PC-9 (cell line): ENCODE measurements around the gene SEC14L1.

Source experiments
- EZH2 ChIP-seq: fragments of 200-600 bp; sonication (generic); IDR thresholded peaks from 2 replicates; pipeline ENCODE4 v1.8.0; 2017; ENCODE audit warnings: antibody characterized with exemption, low read depth
- TF ChIP-seq, protein P1 (sequence below): fragments of 200-600 bp; sonication (generic); conservative IDR thresholded peaks from 2 replicates; pipeline ENCODE4 v1.6.1; 2017; ENCODE audit warnings: mixed run types, antibody characterized with exemption, mild to moderate bottlenecking, moderate library complexity

DNA sequence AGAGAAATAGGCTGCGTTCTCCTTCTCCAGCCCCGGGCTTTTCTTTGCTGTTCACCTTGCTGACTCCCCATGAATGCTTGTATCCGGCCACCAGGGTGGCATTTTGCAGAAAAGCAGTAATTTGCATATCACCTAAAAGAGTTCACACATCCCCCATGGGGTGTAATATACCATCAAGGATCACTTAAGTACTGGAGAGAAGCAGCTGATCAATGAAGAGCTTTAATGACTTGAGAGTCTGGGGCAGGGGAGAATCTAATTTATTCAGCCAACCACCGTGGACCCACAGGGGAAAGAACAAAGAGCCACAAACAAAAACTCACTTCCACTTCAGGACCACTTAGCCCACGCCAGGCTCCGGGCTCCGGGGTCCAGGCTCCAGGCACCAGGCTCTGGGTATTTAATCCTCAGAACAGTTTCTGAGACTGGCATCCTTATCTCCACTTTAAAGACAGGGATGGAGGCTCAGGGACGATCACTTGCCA, 33.9 kb upstream of the SEC14L1 start:
- TF ChIP-seq, protein P1, sequence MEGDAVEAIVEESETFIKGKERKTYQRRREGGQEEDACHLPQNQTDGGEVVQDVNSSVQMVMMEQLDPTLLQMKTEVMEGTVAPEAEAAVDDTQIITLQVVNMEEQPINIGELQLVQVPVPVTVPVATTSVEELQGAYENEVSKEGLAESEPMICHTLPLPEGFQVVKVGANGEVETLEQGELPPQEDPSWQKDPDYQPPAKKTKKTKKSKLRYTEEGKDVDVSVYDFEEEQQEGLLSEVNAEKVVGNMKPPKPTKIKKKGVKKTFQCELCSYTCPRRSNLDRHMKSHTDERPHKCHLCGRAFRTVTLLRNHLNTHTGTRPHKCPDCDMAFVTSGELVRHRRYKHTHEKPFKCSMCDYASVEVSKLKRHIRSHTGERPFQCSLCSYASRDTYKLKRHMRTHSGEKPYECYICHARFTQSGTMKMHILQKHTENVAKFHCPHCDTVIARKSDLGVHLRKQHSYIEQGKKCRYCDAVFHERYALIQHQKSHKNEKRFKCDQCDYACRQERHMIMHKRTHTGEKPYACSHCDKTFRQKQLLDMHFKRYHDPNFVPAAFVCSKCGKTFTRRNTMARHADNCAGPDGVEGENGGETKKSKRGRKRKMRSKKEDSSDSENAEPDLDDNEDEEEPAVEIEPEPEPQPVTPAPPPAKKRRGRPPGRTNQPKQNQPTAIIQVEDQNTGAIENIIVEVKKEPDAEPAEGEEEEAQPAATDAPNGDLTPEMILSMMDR: no peak
- TF ChIP-seq EZH2: no peak
